GM23248 (cell line): ENCODE measurements around the gene ZBTB7C. TPM values are rescaled to one million over a fixed set of nuclear protein-coding genes. Genes with fewer than 3 reads are reported as not detected.
A peak's percentile ranks its signal among the peaks of the same experiment; 100 is the strongest.

Source experiments
- DNase-seq: peaks from one replicate; pipeline ENCODE4 v3.0.0-alpha.2; 2015
- H2AFZ ChIP-seq: fragments of 200-600 bp; sonication (generic); 2 replicates; pipeline ENCODE4 v1.6.1; 2016; ENCODE audit warnings: antibody characterized with exemption
- H3F3A ChIP-seq: fragments of 200-600 bp; sonication (generic); 2 replicates; pipeline ENCODE4 v1.6.1; 2016; ENCODE audit warnings: mild to moderate bottlenecking, antibody characterized with exemption, mixed run types; ENCODE audit not compliant: insufficient read depth
- H3K27ac ChIP-seq: fragments of 200-600 bp; sonication (generic); 2 replicates; pipeline ENCODE4 v1.5.1; 2016; ENCODE audit warnings: mild to moderate bottlenecking
- H3K27me3 ChIP-seq: fragments of 200-600 bp; sonication (generic); replicated peaks from 2 replicates; pipeline ENCODE4 v1.6.1; 2016; ENCODE audit warnings: mild to moderate bottlenecking; ENCODE audit not compliant: insufficient read depth
- H3K36me3 ChIP-seq: fragments of 200-600 bp; sonication (generic); 2 replicates; pipeline ENCODE4 v1.6.1; 2016; ENCODE audit warnings: low read depth, mild to moderate bottlenecking
- H3K4me1 ChIP-seq: fragments of 200-600 bp; sonication (generic); 2 replicates; pipeline ENCODE4 v1.6.1; 2016; ENCODE audit warnings: mild to moderate bottlenecking; ENCODE audit not compliant: insufficient read depth
- H3K4me2 ChIP-seq: fragments of 200-600 bp; sonication (generic); one replicate; pipeline ENCODE4 v1.6.1; 2016; ENCODE audit warnings: mild to moderate bottlenecking; ENCODE audit not compliant: unreplicated experiment
- H3K4me3 ChIP-seq: fragments of 200-600 bp; sonication (generic); 2 replicates; pipeline ENCODE4 v1.5.1; 2016; ENCODE audit warnings: mild to moderate bottlenecking
- H3K79me2 ChIP-seq: fragments of 200-600 bp; sonication (generic); 2 replicates; pipeline ENCODE4 v1.6.1; 2016; ENCODE audit warnings: mild to moderate bottlenecking; ENCODE audit not compliant: insufficient read depth
- H3K9ac ChIP-seq: fragments of 200-600 bp; sonication (generic); 2 replicates; pipeline ENCODE4 v1.6.1; 2016; ENCODE audit warnings: mild to moderate bottlenecking
- H3K9me2 ChIP-seq: fragments of 200-600 bp; sonication (generic); 2 replicates; pipeline ENCODE4 v1.6.1; 2016; ENCODE audit warnings: mixed run types, mild to moderate bottlenecking, moderate library complexity; ENCODE audit not compliant: insufficient read depth
- H3K9me3 ChIP-seq: fragments of 200-600 bp; sonication (generic); one replicate; pipeline ENCODE4 v1.6.1; 2017; ENCODE audit warnings: low read depth
- H4K20me1 ChIP-seq: fragments of 200-600 bp; sonication (generic); 2 replicates; pipeline ENCODE4 v1.6.0; 2016; ENCODE audit not compliant: insufficient read depth
- EZH2 ChIP-seq: fragments of 200-600 bp; sonication (generic); IDR thresholded peaks from 2 replicates; pipeline ENCODE4 v1.6.1; 2018; ENCODE audit warnings: antibody characterized with exemption, mild to moderate bottlenecking; ENCODE audit not compliant: insufficient read depth, poor library complexity, severe bottlenecking
- EZH2phosphoT487 ChIP-seq: fragments of 200-600 bp; sonication (generic); IDR thresholded peaks from 2 replicates; pipeline ENCODE4 v1.6.1; 2018; ENCODE audit warnings: antibody characterized with exemption, moderate library complexity, mild to moderate bottlenecking, low read depth; ENCODE audit not compliant: insufficient read depth
- WGBS, 2 experiments: methylation state at CpG; one replicate each; pipeline ENCODE4 v1.1.6; 2015 to 2017; ENCODE audit warnings: low lambda C conversion rate in 2 of 2, low coverage in 1 of 2; ENCODE audit errors: missing lambda C conversion rate in 2 of 2; 5-methylcytosine and 5-hydroxymethylcytosine counted together
- in situ Hi-C: fragments of 300-500 bp; cut with MboI; formaldehyde crosslinking; loops from 2 replicates; pipeline ENCODE4 v1.15.0; 2020
- polyA plus RNA-seq: library from polyadenylated mRNA; unstranded; fragments of >200 nt; fragmentation: Nextera tagmentation; extraction: Ambion mirVana; gene quantifications from 2 replicates; pipeline ENCODE4 v1.2.1, GENCODE V29; 2016
- total RNA-seq: library from RNA; depleted of rRNA; stranded (reverse); fragments of >200 nt; shearing (Covaris generic); gene quantifications from 2 replicates; pipeline ENCODE4 v1.2.3, GENCODE V29; 2014

ZBTB7C gene
- total and polyA plus RNA-seq, 2 experiments from 2014 or later, result not detected

DNA sequence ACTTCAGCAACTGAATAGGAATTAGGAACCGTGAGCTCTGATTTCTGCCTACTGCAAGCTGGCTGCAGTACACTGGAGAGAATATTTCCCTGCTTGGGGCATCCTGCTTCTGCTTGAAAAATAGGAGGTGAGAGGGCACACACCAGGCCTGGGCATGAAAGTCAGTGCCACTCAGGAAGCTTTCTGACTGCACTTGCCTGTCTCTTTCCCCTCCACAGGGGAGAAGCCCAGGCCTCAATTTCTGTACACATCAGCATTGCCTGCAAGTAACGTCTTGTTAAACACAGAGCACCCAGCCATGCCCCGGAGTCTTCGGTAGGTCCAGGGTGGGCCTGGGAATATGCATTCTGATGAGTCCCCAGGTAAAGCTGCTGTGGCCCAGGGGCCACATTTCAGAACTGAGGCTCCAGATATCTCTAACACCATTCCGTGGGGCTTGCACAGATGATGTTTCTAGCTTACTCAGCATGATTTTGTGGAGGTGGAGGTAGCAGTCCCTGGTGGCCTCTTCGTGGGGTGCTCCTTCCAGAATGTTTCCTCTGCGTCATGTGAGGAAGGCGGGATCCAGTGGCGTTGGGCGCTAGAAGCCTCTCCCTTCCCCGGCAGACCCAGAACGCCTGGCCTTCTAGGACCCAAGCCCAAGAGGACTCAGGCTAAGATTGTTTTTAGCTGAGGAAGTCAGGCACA lies 114.1 kb downstream of the ZBTB7C start:
- DNase-seq, result no peak
- no peak overlapping the region for H3K27ac ChIP-seq
- H3K79me2 ChIP-seq, result no peaks in the 10 kb centered on the region
- no peak overlapping the region for H3K4me2 ChIP-seq
- no peak for TF ChIP-seq EZH2phosphoT487
- no peak for TF ChIP-seq EZH2
- no peaks in the 10 kb centered on the region for H3K36me3 ChIP-seq
- 77 to 79% methylated on average over 12 of the region's 12 CpGs for WGBS, 2 experiments
- no peak overlapping the region for H3K4me3 ChIP-seq
- H4K20me1 ChIP-seq, result no peaks in the 10 kb centered on the region
- no peak overlapping the region for H2AFZ ChIP-seq
- no peaks in the 10 kb centered on the region for H3K4me1 ChIP-seq
- H3K27me3 ChIP-seq, result peaks cover 3% of the 10 kb centered on the region; the same call in 1 of the 2 replicates
- H3K9ac ChIP-seq, result no peak overlapping the region
- in situ Hi-C loops, result no loop called here
- H3K9me2 ChIP-seq, result no peaks in the 10 kb centered on the region
- no peaks in the 10 kb centered on the region for H3F3A ChIP-seq
- no peaks in the 10 kb centered on the region for H3K9me3 ChIP-seq

DNA sequence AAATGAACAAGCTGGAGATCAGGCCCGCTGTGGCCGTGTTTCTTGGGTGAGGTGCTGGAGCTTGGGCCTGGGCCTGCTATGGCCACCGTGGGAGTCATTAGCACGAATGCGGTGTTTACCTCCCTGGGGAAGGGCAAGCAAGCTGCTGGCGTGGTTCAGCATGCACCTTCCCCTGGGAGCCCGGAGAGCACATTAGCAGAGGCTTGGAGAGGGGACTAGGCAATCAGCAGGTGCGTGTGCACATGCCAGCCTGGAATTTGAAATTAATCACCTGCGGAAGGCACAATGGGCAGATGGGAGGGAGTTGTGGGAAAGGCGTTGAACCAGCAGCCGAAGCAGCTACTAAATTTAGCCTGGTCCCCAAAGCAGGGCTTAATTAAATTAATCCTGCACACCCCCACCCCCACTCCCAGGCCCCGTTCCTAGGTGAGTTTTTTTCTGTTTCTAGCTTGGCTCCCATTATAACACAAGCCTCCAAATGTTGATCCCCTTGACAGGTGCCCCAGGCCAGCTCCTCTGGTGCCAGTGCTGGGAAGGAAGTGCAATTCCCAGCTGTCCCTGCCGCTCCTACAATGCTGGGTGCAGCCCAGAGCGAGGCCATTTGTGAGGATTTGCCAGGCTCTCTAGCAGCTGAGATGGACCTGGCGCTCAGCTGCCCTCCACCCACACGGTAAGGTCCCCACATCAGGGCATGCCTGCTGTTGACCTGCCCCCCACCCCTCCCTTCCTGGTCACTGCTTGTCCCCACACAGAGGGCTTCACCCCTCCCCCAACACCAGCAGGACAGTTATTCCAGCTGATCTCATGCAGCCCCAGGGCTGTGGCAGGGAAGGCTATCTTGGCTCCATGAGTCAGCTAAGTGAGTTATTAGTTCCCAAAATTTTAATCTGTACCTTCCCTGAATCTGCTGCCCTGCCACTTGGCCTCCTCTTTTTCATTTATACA lies 115.0 kb downstream of the ZBTB7C start:
- WGBS, 2 experiments, result 69 to 72% methylated on average over 16 of the region's 16 CpGs
- in situ Hi-C loops, result no loop called here
- Histone ChIP-seq H3K36me3 (no peaks in the 10 kb centered on the region), H4K20me1 (no peaks in the 10 kb centered on the region), H3K9me2 (no peaks in the 10 kb centered on the region), H3K27ac (no peak overlapping the region), H2AFZ (no peak overlapping the region), H3K9me3 (no peaks in the 10 kb centered on the region), H3K79me2 (no peaks in the 10 kb centered on the region), H3K4me2 (no peak overlapping the region), H3F3A (no peaks in the 10 kb centered on the region), H3K27me3 (no peaks in the 10 kb centered on the region), H3K4me1 (no peaks in the 10 kb centered on the region), H3K4me3 (no peak overlapping the region), H3K9ac (no peak overlapping the region)
- TF ChIP-seq EZH2 (no peak), EZH2phosphoT487 (no peak)
- DNase-seq, result peak; percentile 29

DNA sequence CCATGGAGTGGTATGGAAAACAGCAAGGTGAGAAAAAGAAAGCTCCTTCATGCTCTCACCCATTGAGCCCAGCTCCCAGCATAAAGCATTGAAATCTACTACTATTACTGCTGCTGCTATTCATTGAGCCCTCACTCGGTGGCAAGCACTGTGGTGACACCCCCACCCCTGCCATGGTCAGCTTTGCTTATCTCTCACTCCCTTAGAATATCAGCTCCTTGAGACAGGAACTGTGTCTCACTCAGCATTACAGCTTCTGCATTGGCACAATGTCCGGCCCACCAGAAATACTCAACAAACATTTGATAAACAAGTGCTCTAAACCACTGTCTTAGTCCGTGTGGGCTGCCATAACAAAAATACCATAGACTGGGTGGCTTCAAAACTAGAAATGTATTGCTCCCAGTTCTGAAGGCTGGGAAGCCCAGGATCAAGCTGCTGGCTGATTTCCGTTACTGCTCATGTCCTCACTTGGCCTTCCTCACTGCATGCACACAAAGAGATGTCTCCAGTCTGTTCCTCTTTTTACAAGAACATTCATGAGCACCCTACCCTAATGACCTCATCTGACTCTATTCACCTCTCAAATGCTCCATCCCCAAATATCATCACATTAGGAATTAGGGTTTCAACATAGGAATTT lies 116.3 kb downstream of the ZBTB7C start:
- Histone ChIP-seq H3F3A (no peaks in the 10 kb centered on the region), H4K20me1 (no peaks in the 10 kb centered on the region), H3K4me2 (no peak overlapping the region), H3K36me3 (no peaks in the 10 kb centered on the region), H3K9me3 (no peaks in the 10 kb centered on the region), H3K4me1 (no peaks in the 10 kb centered on the region), H3K9me2 (no peaks in the 10 kb centered on the region), H3K27me3 (no peaks in the 10 kb centered on the region), H3K79me2 (no peaks in the 10 kb centered on the region), H3K27ac (no peak overlapping the region), H3K4me3 (no peak overlapping the region), H3K9ac (no peak overlapping the region), H2AFZ (no peak overlapping the region)
- in situ Hi-C loops, result no loop called here
- no peak for TF ChIP-seq EZH2phosphoT487
- TF ChIP-seq EZH2, result no peak
- WGBS, 2 experiments, result 54 to 58% methylated on average over 4 of the region's 4 CpGs
- DNase-seq, result no peak

DNA sequence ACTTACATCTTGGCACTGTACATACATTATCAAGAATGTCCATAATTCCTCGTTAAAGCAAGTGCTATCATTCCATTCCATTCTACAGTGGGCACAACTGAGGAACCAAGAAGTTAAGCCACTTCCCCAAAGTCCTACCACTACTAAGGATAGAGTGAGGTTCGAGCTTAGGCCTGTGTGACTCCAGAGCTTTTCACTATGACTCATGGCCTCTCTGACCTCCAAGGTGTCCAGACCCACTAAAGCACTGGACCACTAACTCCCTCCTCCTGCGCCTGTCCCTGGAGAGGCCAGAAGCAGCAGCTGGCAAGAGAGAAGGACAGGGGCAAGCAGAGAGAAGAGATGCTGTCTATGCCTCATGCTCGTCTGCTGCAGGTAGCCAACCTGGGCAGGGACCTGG lies 117.0 kb downstream of the ZBTB7C start:
- no peaks in the 10 kb centered on the region for H3K9me2 ChIP-seq
- no peaks in the 10 kb centered on the region for H3K27me3 ChIP-seq
- no peaks in the 10 kb centered on the region for H3K4me1 ChIP-seq
- H3F3A ChIP-seq, result no peaks in the 10 kb centered on the region
- TF ChIP-seq EZH2, result no peak
- no peak for TF ChIP-seq EZH2phosphoT487
- no peak overlapping the region for H2AFZ ChIP-seq
- WGBS, 2 experiments, result 72 to 76% methylated on average over 4 of the region's 4 CpGs
- no peaks in the 10 kb centered on the region for H3K79me2 ChIP-seq
- no peaks in the 10 kb centered on the region for H4K20me1 ChIP-seq
- H3K9me3 ChIP-seq, result no peaks in the 10 kb centered on the region
- H3K4me2 ChIP-seq, result no peak overlapping the region
- in situ Hi-C loops, result no loop called here
- DNase-seq, result no peak
- H3K36me3 ChIP-seq, result no peaks in the 10 kb centered on the region
- H3K27ac ChIP-seq, result no peak overlapping the region
- no peak overlapping the region for H3K9ac ChIP-seq
- H3K4me3 ChIP-seq, result no peak overlapping the region
